Sigmoid colon (tissue), 7 donors: ENCODE results near the gene ARHGEF28. TPM values are rescaled to one million over a fixed set of nuclear protein-coding genes. Genes with fewer than 3 reads are reported as not detected.

Source experiments
- DNase-seq: peaks from one replicate; pipeline ENCODE4 v3.0.0-alpha.2; 2019
- H3K27ac ChIP-seq, 4 donors: fragments of 200-600 bp; sonication (generic); one replicate each; pipeline ENCODE4 v1.5.1; 2016 to 2019; ENCODE audit warnings: mild to moderate bottlenecking in 1 of 4
- H3K27me3 ChIP-seq, 3 donors: fragments of 200-600 bp; sonication (generic); one replicate each; pipeline ENCODE4 v1.5.1; 2019; ENCODE audit warnings: mild to moderate bottlenecking in 1 of 3
- H3K36me3 ChIP-seq, 4 donors: fragments of 200-600 bp; sonication (generic); one replicate each; pipeline ENCODE4 v1.5.1; 2016 to 2019
- H3K4me1 ChIP-seq, 4 donors: fragments of 200-600 bp; sonication (generic); one replicate each; pipeline ENCODE4 v1.5.1; 2017 to 2019
- H3K4me3 ChIP-seq, 4 donors: fragments of 200-600 bp; sonication (generic); one replicate each; pipeline ENCODE4 v1.5.1; 2017 to 2019; ENCODE audit warnings: mild to moderate bottlenecking in 2 of 4, moderate library complexity in 1 of 4
- H3K9me3 ChIP-seq, 4 donors: fragments of 200-600 bp in 3 of 4; sonication (generic) in 3 of 4; one replicate each; pipeline versions ENCODE4 v1.5.1 to v1.6.1; 2013 to 2019
- EP300 ChIP-seq, 4 donors: sonication (generic); formaldehyde crosslinking; IDR thresholded peaks; one replicate each; pipeline ENCODE4 v1.6.1; 2017; ENCODE audit warnings: antibody characterized with exemption in 4 of 4
- POLR2A ChIP-seq, 2 donors: fragments of 450-650 bp; IDR thresholded peaks; one replicate each; pipeline ENCODE4 v1.6.1; 2016; ENCODE audit warnings: antibody characterized with exemption in 2 of 2, mild to moderate bottlenecking in 2 of 2, moderate library complexity in 2 of 2
- POLR2AphosphoS5 ChIP-seq, 4 donors: sonication (generic); formaldehyde crosslinking; IDR thresholded peaks; one replicate each; pipeline ENCODE4 v1.6.1; 2017; ENCODE audit warnings: antibody characterized with exemption in 4 of 4
- WGBS, 2 donors: extraction: QIAGEN DNeasy Blood & Tissue Kit; methylation state at CpG; one replicate each; pipeline ENCODE4 v1.1.7; 2013; 5-methylcytosine and 5-hydroxymethylcytosine counted together
- intact Hi-C: fragments of 100-400 bp; cut with DNase I; formaldehyde crosslinking; loops from one replicate; pipeline ENCODE4 v1.15.1; 2023
- polyA plus RNA-seq, 3 donors: library from polyadenylated mRNA; stranded (reverse); fragments of 200-250 nt; gene quantifications; one replicate each; pipeline ENCODE4 v1.2.3, GENCODE V29; 2013
- total RNA-seq, 4 donors: library from RNA; depleted of rRNA; stranded (reverse); fragments of >200 nt; gene quantifications; one replicate each; pipeline ENCODE4 v1.1.0, GENCODE V29; 2016
- TF ChIP-seq, protein P1 (sequence below), 4 experiments: fragments of 450-650 bp in 3 of 4; fragments of 200-600 bp in 1 of 4; IDR thresholded peaks; one replicate each; pipeline ENCODE4 v1.5.1; 2016 to 2019; ENCODE audit warnings: antibody characterized with exemption in 4 of 4, mild to moderate bottlenecking in 3 of 4, moderate library complexity in 2 of 4
- donor health status: healthy with polysubstance abuse.
- donor health status: Bipolar disorder and iron deficiency.
- donor health status: healthy.

Gene ARHGEF28
- total and polyA plus RNA-seq, 7 donors = 3.0 to 6.9 (median 3.7) TPM

DNA sequence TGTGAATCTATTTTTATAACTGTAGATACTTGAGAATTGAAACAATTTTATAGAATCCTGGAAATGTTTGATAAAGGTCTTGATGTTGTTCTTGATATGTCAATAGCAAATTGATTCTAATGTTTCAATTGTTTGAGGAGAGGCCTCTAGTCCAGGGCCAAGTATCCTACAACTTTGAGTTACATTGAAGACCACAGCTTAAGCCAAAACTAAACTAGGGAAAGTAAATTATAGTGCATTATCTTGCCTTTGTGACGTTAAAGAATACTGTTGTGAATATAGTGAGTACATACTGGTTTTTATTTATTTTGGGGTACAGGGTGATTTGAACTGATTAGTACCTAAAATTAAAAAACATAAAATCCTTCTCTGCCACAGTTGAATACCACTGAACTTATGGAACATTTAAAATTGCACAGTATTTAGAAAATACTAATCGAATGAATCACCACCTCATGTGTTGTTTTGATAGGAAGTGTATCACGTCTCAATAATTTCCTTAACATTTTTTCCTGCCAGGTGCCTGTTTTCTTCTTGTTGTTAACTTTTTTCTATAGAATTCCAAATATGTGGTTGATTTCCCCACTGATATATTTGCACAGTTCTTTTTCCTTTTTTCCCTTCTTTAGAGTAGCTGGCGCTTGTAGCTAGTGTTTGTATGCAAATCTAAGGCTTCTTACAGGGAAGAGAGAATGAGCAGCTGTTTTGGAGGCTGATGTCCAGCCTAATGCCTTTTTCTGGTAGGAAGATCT lies 12.5 kb downstream of the ARHGEF28 start:
- TF ChIP-seq, protein P1, sequence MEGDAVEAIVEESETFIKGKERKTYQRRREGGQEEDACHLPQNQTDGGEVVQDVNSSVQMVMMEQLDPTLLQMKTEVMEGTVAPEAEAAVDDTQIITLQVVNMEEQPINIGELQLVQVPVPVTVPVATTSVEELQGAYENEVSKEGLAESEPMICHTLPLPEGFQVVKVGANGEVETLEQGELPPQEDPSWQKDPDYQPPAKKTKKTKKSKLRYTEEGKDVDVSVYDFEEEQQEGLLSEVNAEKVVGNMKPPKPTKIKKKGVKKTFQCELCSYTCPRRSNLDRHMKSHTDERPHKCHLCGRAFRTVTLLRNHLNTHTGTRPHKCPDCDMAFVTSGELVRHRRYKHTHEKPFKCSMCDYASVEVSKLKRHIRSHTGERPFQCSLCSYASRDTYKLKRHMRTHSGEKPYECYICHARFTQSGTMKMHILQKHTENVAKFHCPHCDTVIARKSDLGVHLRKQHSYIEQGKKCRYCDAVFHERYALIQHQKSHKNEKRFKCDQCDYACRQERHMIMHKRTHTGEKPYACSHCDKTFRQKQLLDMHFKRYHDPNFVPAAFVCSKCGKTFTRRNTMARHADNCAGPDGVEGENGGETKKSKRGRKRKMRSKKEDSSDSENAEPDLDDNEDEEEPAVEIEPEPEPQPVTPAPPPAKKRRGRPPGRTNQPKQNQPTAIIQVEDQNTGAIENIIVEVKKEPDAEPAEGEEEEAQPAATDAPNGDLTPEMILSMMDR (IDR thresholded peaks at IDR 0.05) = no peak
- TF ChIP-seq POLR2AphosphoS5 (IDR thresholded peaks at IDR 0.05) (no peak), POLR2A (IDR thresholded peaks at IDR 0.05) (no peak), EP300 (IDR thresholded peaks at IDR 0.05) (no peak)
- Histone ChIP-seq H3K4me3 (no peak overlapping the region), H3K4me1 (no peaks in the 10 kb centered on the region), H3K36me3 (no peaks in the 10 kb centered on the region), H3K27me3 (no peaks in the 10 kb centered on the region), H3K9me3 (no peaks in the 10 kb centered on the region), H3K27ac (no peak overlapping the region)
- no peak for DNase-seq
- intact Hi-C loops = no loop called here
- 65 to 76% methylated on average over 4 of the region's 4 CpGs for WGBS, 2 donors

DNA sequence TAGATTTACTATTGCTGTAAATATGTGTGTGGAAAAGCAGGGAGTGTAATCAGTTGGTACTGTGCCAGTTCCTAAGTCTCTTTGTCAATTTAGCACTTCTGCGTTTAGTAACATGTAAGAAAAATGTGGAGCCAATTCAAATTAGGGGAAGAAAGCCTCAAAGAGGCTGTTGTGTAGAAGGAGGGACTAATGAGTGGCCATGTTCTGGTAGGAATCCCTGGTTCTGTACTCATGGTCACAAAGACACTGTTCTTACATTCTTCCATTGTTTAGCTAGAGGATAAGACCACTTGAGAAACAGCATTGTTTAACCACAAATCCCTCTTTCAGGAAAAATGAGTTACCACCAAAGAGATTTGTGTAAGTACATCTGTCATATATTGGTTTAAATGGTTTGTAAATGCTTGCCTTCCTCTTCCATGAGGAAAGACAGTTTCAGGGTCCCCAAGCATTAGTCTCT lies 14.9 kb downstream of the ARHGEF28 start:
- H3K4me3 ChIP-seq = no peak overlapping the region
- WGBS, 2 donors = 11 to 24% methylated on average over 1 of the region's 1 CpG
- no peak overlapping the region for H3K27ac ChIP-seq
- no peaks in the 10 kb centered on the region for H3K27me3 ChIP-seq
- no peak for DNase-seq
- no peaks in the 10 kb centered on the region for H3K36me3 ChIP-seq
- TF ChIP-seq, protein P1 (IDR thresholded peaks at IDR 0.05) = no peak
- TF ChIP-seq POLR2A (IDR thresholded peaks at IDR 0.05) = no peak
- no peak for TF ChIP-seq EP300 (IDR thresholded peaks at IDR 0.05)
- no peak for TF ChIP-seq POLR2AphosphoS5 (IDR thresholded peaks at IDR 0.05)
- intact Hi-C loops = no loop called here
- no peaks in the 10 kb centered on the region for H3K4me1 ChIP-seq
- no peaks in the 10 kb centered on the region for H3K9me3 ChIP-seq

DNA sequence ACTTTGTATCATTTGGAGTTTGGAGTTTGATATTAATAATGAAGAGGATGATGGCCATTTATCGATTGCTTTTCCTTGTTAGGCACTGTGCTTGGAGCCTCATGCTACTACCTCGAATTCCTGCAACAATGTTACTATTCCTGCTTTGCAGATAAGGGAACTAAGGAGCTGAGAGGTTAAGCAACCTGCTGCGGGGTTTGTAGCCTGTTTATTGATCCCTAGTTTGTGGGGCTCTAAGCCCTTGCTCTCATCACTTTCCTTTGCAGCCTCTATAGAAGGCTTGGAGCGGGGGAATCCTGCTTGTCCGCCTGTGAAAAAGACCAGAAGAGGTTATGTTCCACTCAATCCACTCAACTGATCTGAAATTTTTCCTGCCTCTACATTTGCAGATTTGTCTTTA lies 15.8 kb downstream of the ARHGEF28 start:
- no peak overlapping the region for H3K4me3 ChIP-seq
- no peaks in the 10 kb centered on the region for H3K9me3 ChIP-seq
- DNase-seq = no peak
- no peaks in the 10 kb centered on the region for H3K27me3 ChIP-seq
- TF ChIP-seq, protein P1 (IDR thresholded peaks at IDR 0.05) = no peak
- TF ChIP-seq POLR2AphosphoS5 (IDR thresholded peaks at IDR 0.05) (no peak), POLR2A (IDR thresholded peaks at IDR 0.05) (no peak), EP300 (IDR thresholded peaks at IDR 0.05) (no peak)
- no peaks in the 10 kb centered on the region for H3K36me3 ChIP-seq
- 83 to 89% methylated on average over 5 of the region's 5 CpGs for WGBS, 2 donors
- intact Hi-C loops = no loop called here
- no peaks in the 10 kb centered on the region for H3K4me1 ChIP-seq
- no peak overlapping the region for H3K27ac ChIP-seq

DNA sequence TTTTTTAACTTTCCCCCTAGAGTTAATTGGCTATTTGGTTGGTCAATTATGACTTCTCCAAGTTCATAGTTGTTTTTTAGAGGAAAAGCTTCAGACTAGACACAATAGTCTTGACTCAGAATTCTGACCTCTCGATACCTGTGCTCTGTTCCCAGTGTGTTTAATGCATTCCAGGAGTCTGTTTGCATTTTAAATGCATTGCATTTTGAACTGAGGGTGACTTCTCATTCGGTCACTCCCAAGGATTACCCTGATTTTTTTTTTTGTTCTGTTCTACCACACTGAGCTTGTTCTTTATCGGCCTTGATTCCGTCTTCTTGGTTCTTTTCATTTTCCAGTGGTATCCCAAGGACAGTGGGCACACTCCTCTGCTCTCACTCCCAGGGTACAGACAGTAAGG lies 16.3 kb downstream of the ARHGEF28 start:
- H3K27ac ChIP-seq = no peak overlapping the region
- TF ChIP-seq, protein P1 (IDR thresholded peaks at IDR 0.05) = no peak
- TF ChIP-seq POLR2AphosphoS5 (IDR thresholded peaks at IDR 0.05) = no peak
- TF ChIP-seq EP300 (IDR thresholded peaks at IDR 0.05) = no peak
- no peak for TF ChIP-seq POLR2A (IDR thresholded peaks at IDR 0.05)
- H3K9me3 ChIP-seq = no peaks in the 10 kb centered on the region
- H3K4me3 ChIP-seq = no peak overlapping the region
- no peaks in the 10 kb centered on the region for H3K4me1 ChIP-seq
- DNase-seq = no peak
- intact Hi-C loops = no loop called here
- no peaks in the 10 kb centered on the region for H3K36me3 ChIP-seq
- WGBS, 2 donors = 93 to 94% methylated on average over 4 of the region's 4 CpGs
- no peaks in the 10 kb centered on the region for H3K27me3 ChIP-seq
